GM21737 (cell line): ENCODE results near the gene LSR.

Experiments used
- ATAC-seq: cut with Tn5 transposase; IDR thresholded peaks from one replicate; pipeline ENCODE4 v1.9.1; 2021; ENCODE audit warnings: mild to moderate bottlenecking, moderate library complexity; ENCODE audit not compliant: unreplicated experiment

The LSR gene

GRCh38 chr19:35241417-35241816, 7.4 kb upstream of the LSR start:
- ATAC-seq, result no peak

- no peak for ATAC-seq
Measured at GRCh38 chr19:35246466-35247092, 2.2 kb upstream of the LSR start.

GRCh38 chr19:35247526-35248309, 1.1 kb upstream of the LSR start:
- ATAC-seq, result peak; percentile 44

- ATAC-seq, result no peak
Measured at GRCh38 chr19:35249146-35249847, 495 bp downstream of the LSR start.

GRCh38 chr19:35249848-35250711, 1.3 kb downstream of the LSR start:
- ATAC-seq, result no peak

GRCh38 chr19:35251456-35251855, 2.7 kb downstream of the LSR start:
- ATAC-seq, result no peak

- ATAC-seq, result no peak
Measured at GRCh38 chr19:35253316-35254286, 4.8 kb downstream of the LSR start.

- no peak for ATAC-seq
Measured at GRCh38 chr19:35254341-35255297, 5.8 kb downstream of the LSR start.

GRCh38 chr19:35256566-35256965, 7.8 kb downstream of the LSR start:
- ATAC-seq, result no peak

- ATAC-seq, result no peak
Measured at GRCh38 chr19:35257113-35257461, 8.3 kb downstream of the LSR start.

- ATAC-seq, result no peak
Measured at GRCh38 chr19:35260694-35261304, 12.0 kb downstream of the LSR start.

GRCh38 chr19:35261356-35262100, 12.7 kb downstream of the LSR start:
- no peak for ATAC-seq

GRCh38 chr19:35262101-35262761, 13.4 kb downstream of the LSR start:
- ATAC-seq, result no peak

GRCh38 chr19:35264268-35265125, 15.7 kb downstream of the LSR start:
- ATAC-seq, result no peak

- ATAC-seq, result no peak
Measured at GRCh38 chr19:35265126-35265899, 16.5 kb downstream of the LSR start.
